Measurements from ENCODE around the gene WDR19.

WDR19 gene

DNA sequence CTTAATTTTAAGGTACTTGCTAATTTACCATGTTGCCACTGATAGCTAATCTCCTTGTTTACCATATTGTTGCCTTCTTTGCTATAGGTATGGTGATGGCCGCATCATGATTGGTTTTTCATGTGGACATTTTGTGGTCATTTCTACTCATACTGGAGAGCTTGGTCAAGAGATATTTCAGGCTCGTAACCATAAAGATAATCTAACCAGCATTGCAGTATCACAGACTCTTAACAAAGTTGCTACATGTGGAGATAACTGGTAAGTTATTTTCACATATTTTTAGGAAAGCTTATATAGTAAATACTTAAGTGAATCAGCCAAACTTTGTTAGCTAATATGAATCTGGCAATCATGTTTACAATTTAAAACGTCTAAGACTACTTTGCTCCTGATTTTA is 23.1 kb downstream of the WDR19 start:
- H3K4me1 Mint-ChIP-seq = no peaks in the 10 kb centered on the region
- H3K9me3 Mint-ChIP-seq = peaks cover 15% of the 10 kb centered on the region
- H3K27me3 Mint-ChIP-seq (ENCODE audit: low read depth, poor library complexity) = no peaks in the 10 kb centered on the region
- DNase-seq = no peak
- no peak overlapping the region for H3K27ac Mint-ChIP-seq
- no peak for TF ChIP-seq CTCF (IDR thresholded peaks at IDR 0.05)
- no peak overlapping the region for H3K4me3 Mint-ChIP-seq
- peaks cover 87% of the 10 kb centered on the region for H3K36me3 Mint-ChIP-seq (ENCODE audit: low read depth)

DNA sequence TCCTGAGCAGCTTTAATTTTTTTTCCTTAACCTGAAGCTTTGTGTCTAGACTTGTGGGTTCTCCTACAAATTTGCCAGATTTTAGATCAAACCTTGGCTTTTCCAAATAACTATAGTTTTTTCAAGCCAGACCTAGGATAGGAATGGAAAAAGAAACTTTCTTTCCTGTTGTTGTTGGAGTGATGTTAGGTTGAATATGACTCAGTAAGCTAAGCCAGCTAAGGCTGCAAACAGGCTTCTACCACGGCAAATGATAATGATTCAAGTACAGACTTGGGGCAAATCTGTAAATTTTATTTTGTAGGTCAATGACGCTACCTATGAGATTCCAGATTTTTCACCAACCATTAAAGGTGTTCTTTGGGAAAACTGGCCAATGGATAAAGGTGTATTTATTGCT is 45.6 kb downstream of the WDR19 start:
- DNase-seq = no peak
- Mint-ChIP-seq H3K36me3 (ENCODE audit: low read depth) (peaks cover 10% of the 10 kb centered on the region), H3K9me3 (no peaks in the 10 kb centered on the region), H3K27ac (no peak overlapping the region), H3K4me1 (peaks cover 8% of the 10 kb centered on the region), H3K27me3 (ENCODE audit: low read depth, poor library complexity) (no peaks in the 10 kb centered on the region), H3K4me3 (no peak overlapping the region)
- TF ChIP-seq CTCF (IDR thresholded peaks at IDR 0.05) = no peak

- no peak for TF ChIP-seq CTCF (IDR thresholded peaks at IDR 0.05)
- Mint-ChIP-seq H3K27me3 (ENCODE audit: low read depth, poor library complexity) (no peaks in the 10 kb centered on the region), H3K4me1 (peaks cover 8% of the 10 kb centered on the region), H3K27ac (no peak overlapping the region), H3K36me3 (ENCODE audit: low read depth) (peaks cover 9% of the 10 kb centered on the region), H3K4me3 (no peak overlapping the region), H3K9me3 (no peaks in the 10 kb centered on the region)
- no peak for DNase-seq
Measured at GRCh38 chr4:39228377-39228776, 46.0 kb downstream of the WDR19 start.

DNA sequence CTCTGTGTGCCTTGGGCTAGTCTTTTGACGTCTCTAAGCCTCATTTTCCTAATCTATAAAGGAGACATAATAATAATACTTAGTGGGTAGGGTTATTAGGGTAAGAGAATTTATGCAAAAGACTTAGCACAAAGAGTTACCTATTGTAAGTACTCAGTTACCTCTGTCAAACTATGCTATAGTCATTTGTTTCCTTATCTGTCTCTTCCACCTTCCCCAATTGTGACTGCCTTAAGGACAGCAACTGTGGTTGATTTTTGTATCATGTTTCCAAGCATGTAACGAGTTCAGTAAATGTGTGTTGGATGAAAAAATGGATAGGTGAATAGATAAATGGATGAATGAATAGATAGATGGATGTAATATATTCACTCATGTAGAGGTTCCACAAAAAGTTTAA is 48.1 kb downstream of the WDR19 start:
- peaks cover 8% of the 10 kb centered on the region for H3K4me1 Mint-ChIP-seq
- H3K36me3 Mint-ChIP-seq (ENCODE audit: low read depth) = peaks cover 10% of the 10 kb centered on the region
- no peak overlapping the region for H3K27ac Mint-ChIP-seq
- H3K4me3 Mint-ChIP-seq = no peak overlapping the region
- H3K27me3 Mint-ChIP-seq (ENCODE audit: low read depth, poor library complexity) = no peaks in the 10 kb centered on the region
- no peaks in the 10 kb centered on the region for H3K9me3 Mint-ChIP-seq
- DNase-seq = no peak
- TF ChIP-seq CTCF (IDR thresholded peaks at IDR 0.05) = no peak

GRCh38 chr4:39231660-39232059 is 49.3 kb downstream of the WDR19 start:
- peaks cover 8% of the 10 kb centered on the region for H3K4me1 Mint-ChIP-seq
- DNase-seq = no peak
- no peak overlapping the region for H3K27ac Mint-ChIP-seq
- no peaks in the 10 kb centered on the region for H3K27me3 Mint-ChIP-seq (ENCODE audit: low read depth, poor library complexity)
- TF ChIP-seq CTCF (IDR thresholded peaks at IDR 0.05) = no peak
- no peak overlapping the region for H3K4me3 Mint-ChIP-seq
- no peaks in the 10 kb centered on the region for H3K9me3 Mint-ChIP-seq
- peaks cover 19% of the 10 kb centered on the region for H3K36me3 Mint-ChIP-seq (ENCODE audit: low read depth)

DNA sequence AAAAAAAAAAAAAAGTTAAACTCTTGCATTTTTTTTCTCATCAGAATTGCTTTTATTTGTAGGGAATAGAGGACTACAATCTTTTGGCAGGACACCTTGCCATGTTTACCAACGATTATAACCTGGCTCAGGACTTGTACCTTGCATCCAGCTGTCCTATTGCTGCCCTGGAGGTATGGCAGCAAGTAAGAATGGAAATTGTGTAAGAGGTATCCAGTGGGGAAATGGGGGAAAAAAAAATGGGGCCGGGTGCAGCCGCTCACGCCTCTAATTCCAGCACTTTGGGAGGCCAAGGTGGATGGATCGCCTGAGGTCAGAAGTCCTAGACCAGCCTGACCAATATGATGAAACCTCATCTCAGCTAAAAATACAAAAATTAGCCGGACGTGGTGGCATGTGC is 49.8 kb downstream of the WDR19 start:
- H3K4me1 Mint-ChIP-seq = peaks cover 8% of the 10 kb centered on the region
- no peaks in the 10 kb centered on the region for H3K9me3 Mint-ChIP-seq
- no peak overlapping the region for H3K4me3 Mint-ChIP-seq

More for the DNA sequence above, 49.8 kb downstream of the WDR19 start:
- no peak for DNase-seq
- H3K36me3 Mint-ChIP-seq (ENCODE audit: low read depth) = peaks cover 20% of the 10 kb centered on the region
- TF ChIP-seq CTCF (IDR thresholded peaks at IDR 0.05) = no peak
- H3K27me3 Mint-ChIP-seq (ENCODE audit: low read depth, poor library complexity) = no peaks in the 10 kb centered on the region
- H3K27ac Mint-ChIP-seq = no peak overlapping the region

Data from nephron progenitor cell (in vitro differentiated cells).